Keratinocyte (primary cell): ENCODE measurements around the gene TMC1.

Experiments
- CTCF ChIP-seq, 3 experiments: IDR thresholded peaks in 1 of 3; conservative IDR thresholded peaks in 1 of 3; optimal IDR thresholded peaks in 1 of 3; 2 replicates in 2 of 3; 3 replicates in 1 of 3; pipeline versions ENCODE3 to v1.5.1; 2011; ENCODE audit warnings: low read length in 3 of 3, mild to moderate bottlenecking in 3 of 3, moderate library complexity in 2 of 3, control low read depth in 1 of 3, inconsistent platforms in 1 of 3; ENCODE audit not compliant: insufficient read depth in 2 of 3; ENCODE audit errors: extremely low read depth in 1 of 3
- EZH2 ChIP-seq: IDR thresholded peaks from one replicate; pipeline ENCODE4 v1.6.1; 2012; ENCODE audit warnings: inconsistent platforms, mild to moderate bottlenecking, low read length, moderate library complexity

DNA sequence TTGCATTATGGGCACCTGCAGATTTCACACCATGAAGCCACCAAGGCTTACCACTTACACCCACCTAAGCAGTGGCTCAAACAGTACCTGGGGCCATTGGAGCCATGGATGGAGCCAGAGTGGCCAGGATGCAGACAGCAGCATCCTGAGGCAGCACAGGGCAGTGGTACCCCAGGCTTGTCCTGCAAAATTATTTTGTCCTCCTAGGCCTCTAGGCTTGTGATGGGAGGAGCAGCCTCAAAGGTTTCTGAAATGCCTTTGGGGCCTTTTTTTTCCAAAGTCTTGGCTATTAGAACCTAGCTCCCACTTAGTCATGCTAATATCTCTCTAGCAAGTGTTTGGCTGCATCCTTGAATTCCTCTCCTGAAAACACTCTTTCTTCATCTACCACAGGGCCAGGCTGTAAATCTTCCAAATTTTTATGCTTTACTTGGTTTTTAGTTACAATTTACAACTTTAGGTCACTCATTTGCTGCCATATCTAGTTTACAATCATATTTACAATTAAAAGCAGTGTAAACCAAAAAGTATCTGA is 15.7 kb downstream of the TMC1 start:
- no peak for TF ChIP-seq EZH2
- TF ChIP-seq CTCF (optimal IDR thresholded peaks at IDR 0.05 in 1 of 3, IDR thresholded peaks at IDR 0.05 in 1 of 3, conservative IDR thresholded peaks at IDR 0.05 in 1 of 3; ENCODE audit: extremely low read depth in 1 of 3, insufficient read depth in 2 of 3, low read length in 3 of 3): no peak
